B cell (primary cell): Measurements from ENCODE around the gene MAPK9. TPM values are rescaled to one million over a fixed set of nuclear protein-coding genes. Genes with fewer than 3 reads are reported as not detected.

Source experiments
- ATAC-seq: fragments of 200-7000 bp; cut with Tn5 transposase; one replicate; pipeline ENCODE4 v1.10.0; 2021; ENCODE audit warnings: low read depth, mild to moderate bottlenecking, moderate number of reproducible peaks, moderate library complexity
- CTCF ChIA-PET: fragments of 350-600 bp; sonication (Branson Sonifier 250); formaldehyde crosslinking; loops from one replicate; lab custom pipeline; 2021; ENCODE audit warnings: antibody characterized with exemption, inconsistent platforms; lab: Charles Lee
- POLR2A ChIA-PET: fragments of 350-600 bp; sonication (Branson Sonifier 250); formaldehyde crosslinking; loops from one replicate; lab custom pipeline; 2021; ENCODE audit warnings: antibody characterized with exemption; lab: Charles Lee
- DNase-seq: peaks from one replicate; pipeline ENCODE4 v3.0.0; 2013
- H2AFZ ChIP-seq: 2 replicates; pipeline ENCODE4 v1.6.1; 2012; ENCODE audit warnings: mild to moderate bottlenecking, low read depth, low read length; ENCODE audit not compliant: insufficient read depth, poor library complexity, severe bottlenecking
- H3K27ac ChIP-seq, 2 donors: 1 replicate in 1 of 2; 2 replicates in 1 of 2; pipeline ENCODE4 v1.5.1; 2012 to 2013; ENCODE audit warnings: low read length in 2 of 2, mild to moderate bottlenecking in 2 of 2, moderate library complexity in 1 of 2
- H3K27me3 ChIP-seq, 4 experiments: fragments of 200-600 bp in 1 of 4; sonication (generic) in 1 of 4; replicated peaks in 1 of 4; 1 replicate in 2 of 4; 2 replicates in 2 of 4; pipeline versions ENCODE4 v1.6.1 to v1.7.0; 2013 to 2016; ENCODE audit warnings: low read length in 3 of 4, mild to moderate bottlenecking in 2 of 4, mixed read lengths in 1 of 4, moderate library complexity in 1 of 4; ENCODE audit not compliant: insufficient read depth in 4 of 4, control insufficient read depth in 3 of 4; ENCODE audit errors: control extremely low read depth in 1 of 4
- H3K36me3 ChIP-seq, 2 experiments: replicated peaks in 1 of 2; 1 replicate in 1 of 2; 2 replicates in 1 of 2; pipeline versions ENCODE4 v1.6.1 to v1.7.1; 2013; ENCODE audit warnings: low read length in 1 of 2; ENCODE audit not compliant: insufficient read depth in 2 of 2, control insufficient read depth in 1 of 2; ENCODE audit errors: control extremely low read depth in 1 of 2, extremely low read depth in 1 of 2
- H3K4me1 ChIP-seq, 2 donors: fragments of 200-600 bp in 1 of 2; sonication (generic) in 1 of 2; 1 replicate in 1 of 2; 2 replicates in 1 of 2; pipeline versions ENCODE4 v1.5.1 to v1.6.1; 2013 to 2017; ENCODE audit warnings: low read length in 2 of 2; ENCODE audit not compliant: control insufficient read depth in 2 of 2, insufficient read depth in 2 of 2
- H3K4me2 ChIP-seq: replicated peaks from 2 replicates; pipeline ENCODE3; 2012; ENCODE audit warnings: mild to moderate bottlenecking, low read depth, low read length; ENCODE audit not compliant: poor library complexity, severe bottlenecking
- H3K4me3 ChIP-seq, 5 experiments: fragments of 200-600 bp in 1 of 5; sonication (generic) in 1 of 5; 1 replicate in 3 of 5; 2 replicates in 2 of 5; pipeline versions ENCODE4 v1.5.1 to v1.7.0; 2011 to 2016; ENCODE audit warnings: low read length in 4 of 5, mild to moderate bottlenecking in 4 of 5, low read depth in 2 of 5, control low read depth in 1 of 5, moderate library complexity in 1 of 5; ENCODE audit not compliant: insufficient read depth in 1 of 5; ENCODE audit errors: control extremely low read depth in 1 of 5, extremely low read depth in 1 of 5
- H3K79me2 ChIP-seq: fragments of 200-600 bp; sonication (generic); one replicate; pipeline ENCODE4 v1.6.0; 2016; ENCODE audit warnings: low read length; ENCODE audit not compliant: control insufficient read depth, insufficient read depth
- H3K9ac ChIP-seq: fragments of 200-600 bp; sonication (generic); 2 replicates; pipeline ENCODE4 v1.6.1; 2017; ENCODE audit warnings: mild to moderate bottlenecking, low read length, moderate library complexity
- H3K9me3 ChIP-seq, 3 donors: one replicate each; pipeline versions ENCODE4 v1.6.1 to v1.7.1; 2013; ENCODE audit warnings: low read length in 2 of 3; ENCODE audit not compliant: control insufficient read depth in 2 of 3, insufficient read depth in 1 of 3; ENCODE audit errors: control extremely low read depth in 1 of 3
- H4K20me1 ChIP-seq: 2 replicates; pipeline ENCODE4 v1.6.0; 2012; ENCODE audit warnings: mild to moderate bottlenecking, low read length; ENCODE audit not compliant: insufficient read depth, control insufficient read depth, poor library complexity, severe bottlenecking
- H3K27ac Mint-ChIP-seq: one replicate; pipeline ENCODE4 v1.8.0; 2021; ENCODE audit warnings: mixed read lengths
- H3K27me3 Mint-ChIP-seq: one replicate; pipeline ENCODE4 v1.8.0; 2021; ENCODE audit warnings: mixed read lengths
- H3K4me1 Mint-ChIP-seq: one replicate; pipeline ENCODE4 v1.8.0; 2021; ENCODE audit warnings: mixed read lengths
- H3K4me3 Mint-ChIP-seq: one replicate; pipeline ENCODE4 v1.8.0; 2021; ENCODE audit warnings: mixed read lengths
- H3K9me3 Mint-ChIP-seq: one replicate; pipeline ENCODE4 v1.8.0; 2022; ENCODE audit warnings: mixed read lengths; ENCODE audit not compliant: insufficient read depth
- EZH2 ChIP-seq: IDR thresholded peaks from 2 replicates; pipeline ENCODE4 v1.6.1; 2012; ENCODE audit warnings: borderline replicate concordance, low read depth, mild to moderate bottlenecking, moderate library complexity, low read length; ENCODE audit not compliant: insufficient read depth, poor library complexity, severe bottlenecking
- WGBS: methylation state at CpG from one replicate; pipeline ENCODE4 v1.1.5; 2013; ENCODE audit warnings: missing lambda C conversion rate; ENCODE audit not compliant: insufficient coverage; 5-methylcytosine and 5-hydroxymethylcytosine counted together
- intact Hi-C: fragments of 100-400 bp; cut with micrococcal nuclease; formaldehyde crosslinking; loops from one replicate; pipeline ENCODE4 v1.10.0; 2022
- polyA plus RNA-seq: library from polyadenylated mRNA; depleted of rRNA; stranded (reverse); fragments of >200 nt; gene quantifications from 2 replicates; pipeline ENCODE4 v1.2.3, GENCODE V29; 2012
- total RNA-seq, 2 donors: library from RNA; stranded (reverse); fragments of 120-200 nt in 1 of 2; gene quantifications; 1 replicate in 1 of 2; 2 replicates in 1 of 2; pipeline versions ENCODE4 v1.2.3 to v1.2.4, GENCODE V29; 2013 to 2022
- TF ChIP-seq, protein P1 (sequence below): fragments of 200-600 bp; IDR thresholded peaks from one replicate; pipeline ENCODE4 v1.8.0; 2022; ENCODE audit warnings: antibody characterized with exemption, mild to moderate bottlenecking

Gene MAPK9
- total and polyA plus RNA-seq, 2 donors (not counting 1 experiment from before 2014, with no cell fraction given) = 19.7 to 40.4 TPM

GRCh38 chr5:180313677-180314505, 22.0 kb upstream of the MAPK9 start:
- ChIA-PET CTCF (interaction anchor here (0.6 to 6.6 kb wide), 10 partner anchors 9 to 185 kb away, joined by 3 to 109 read pairs (median 4); partner anchors contain the start of gene MAPK9), POLR2A (interaction anchor here (0.6 to 0.8 kb wide), 2 partner anchors 16 to 22 kb away, joined by 3 to 10 read pairs; partner anchors contain the start of gene MAPK9)
- peaks cover under 1% of the 10 kb centered on the region for H3K27me3 Mint-ChIP-seq
- Histone ChIP-seq H2AFZ (no peak overlapping the region), H3K4me1 (no peaks in the 10 kb centered on the region), H3K9ac (no peak overlapping the region), H3K36me3 (no peaks in the 10 kb centered on the region), H3K4me3 (no peak overlapping the region), H4K20me1 (no peaks in the 10 kb centered on the region), H3K27me3 (peaks cover 0 to 2% (median 0%) of the 10 kb centered on the region in 4 experiments), H3K27ac (no peak overlapping the region), H3K9me3 (peaks cover 0 to 4% (median 0%) of the 10 kb centered on the region in 3 donors), H3K79me2 (no peaks in the 10 kb centered on the region), H3K4me2 (no peak overlapping the region)
- ATAC-seq (peak; percentile 59), DNase-seq (peak; percentile 27)
- H3K27ac Mint-ChIP-seq = no peak overlapping the region
- peak overlapping the region; percentile 45 for H3K4me3 Mint-ChIP-seq
- no peak for TF ChIP-seq EZH2
- TF ChIP-seq, protein P1, sequence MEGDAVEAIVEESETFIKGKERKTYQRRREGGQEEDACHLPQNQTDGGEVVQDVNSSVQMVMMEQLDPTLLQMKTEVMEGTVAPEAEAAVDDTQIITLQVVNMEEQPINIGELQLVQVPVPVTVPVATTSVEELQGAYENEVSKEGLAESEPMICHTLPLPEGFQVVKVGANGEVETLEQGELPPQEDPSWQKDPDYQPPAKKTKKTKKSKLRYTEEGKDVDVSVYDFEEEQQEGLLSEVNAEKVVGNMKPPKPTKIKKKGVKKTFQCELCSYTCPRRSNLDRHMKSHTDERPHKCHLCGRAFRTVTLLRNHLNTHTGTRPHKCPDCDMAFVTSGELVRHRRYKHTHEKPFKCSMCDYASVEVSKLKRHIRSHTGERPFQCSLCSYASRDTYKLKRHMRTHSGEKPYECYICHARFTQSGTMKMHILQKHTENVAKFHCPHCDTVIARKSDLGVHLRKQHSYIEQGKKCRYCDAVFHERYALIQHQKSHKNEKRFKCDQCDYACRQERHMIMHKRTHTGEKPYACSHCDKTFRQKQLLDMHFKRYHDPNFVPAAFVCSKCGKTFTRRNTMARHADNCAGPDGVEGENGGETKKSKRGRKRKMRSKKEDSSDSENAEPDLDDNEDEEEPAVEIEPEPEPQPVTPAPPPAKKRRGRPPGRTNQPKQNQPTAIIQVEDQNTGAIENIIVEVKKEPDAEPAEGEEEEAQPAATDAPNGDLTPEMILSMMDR = no peak
- 84% methylated on average over 40 of the region's 50 CpGs for WGBS
- H3K4me1 Mint-ChIP-seq = no peaks in the 10 kb centered on the region
- intact Hi-C loops = no loop called here
- no peaks in the 10 kb centered on the region for H3K9me3 Mint-ChIP-seq

DNA sequence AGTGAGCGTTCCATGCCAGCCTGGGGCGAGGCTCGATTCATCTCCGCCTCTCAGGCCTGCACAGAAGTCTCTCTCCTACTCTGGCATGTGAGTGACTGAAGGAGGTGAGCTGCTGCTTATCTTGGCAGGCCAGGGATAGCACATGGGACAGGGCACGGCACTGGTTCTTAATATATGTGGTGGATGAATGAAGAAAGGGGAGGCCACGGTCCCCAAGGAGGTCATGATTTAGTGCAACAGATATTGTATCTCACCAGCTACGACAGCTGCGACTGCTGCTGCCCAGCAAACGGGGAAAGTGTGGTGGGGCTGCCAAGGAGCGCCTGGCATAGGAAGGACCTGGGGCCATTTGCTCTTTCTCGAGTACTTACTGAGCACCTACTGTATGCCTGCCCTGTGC, 19.3 kb upstream of the MAPK9 start:
- no peaks in the 10 kb centered on the region for H3K27me3 Mint-ChIP-seq
- Histone ChIP-seq H4K20me1 (no peaks in the 10 kb centered on the region), H3K27ac (no peak overlapping the region), H3K9me3 (peaks cover 0 to 4% (median 0%) of the 10 kb centered on the region in 3 donors), H2AFZ (no peak overlapping the region), H3K9ac (no peak overlapping the region), H3K4me1 (no peaks in the 10 kb centered on the region), H3K4me2 (no peak overlapping the region), H3K27me3 (no peaks in the 10 kb centered on the region), H3K4me3 (no peak overlapping the region), H3K79me2 (no peaks in the 10 kb centered on the region), H3K36me3 (no peaks in the 10 kb centered on the region)
- intact Hi-C loops = no loop called here
- ATAC-seq = no peak
- WGBS = 95% methylated on average over 11 of the region's 11 CpGs
- CTCF ChIA-PET = interaction anchor here (0.8 kb wide), 1 partner anchor 8 kb away, joined by 3 read pairs; no protein-coding TSS in a partner anchor
- H3K9me3 Mint-ChIP-seq = no peaks in the 10 kb centered on the region
- no peaks in the 10 kb centered on the region for H3K4me1 Mint-ChIP-seq
- no peak for DNase-seq
- no peak overlapping the region for H3K27ac Mint-ChIP-seq
- H3K4me3 Mint-ChIP-seq = no peak overlapping the region
- TF ChIP-seq EZH2 = no peak
- TF ChIP-seq, protein P1 = no peak
- POLR2A ChIA-PET = interaction anchor here (0.6 kb wide), 1 partner anchor 28 kb away, joined by 7 read pairs; no protein-coding TSS in a partner anchor
